Smooth muscle cell (in vitro differentiated cells): ENCODE data around the gene CRB1. TPM values are rescaled to one million over a fixed set of nuclear protein-coding genes. Genes with fewer than 3 reads are reported as not detected.

Source experiments
- DNase-seq: peaks from one replicate; lab custom pipeline; 2025; ENCODE audit not compliant: unreplicated experiment; lab: John Stamatoyannopoulos, UW
- H2AFZ ChIP-seq: fragments of 200-600 bp; sonication (generic); 2 replicates; pipeline ENCODE4 v1.6.0; 2016; ENCODE audit warnings: antibody characterized with exemption, low read depth, mild to moderate bottlenecking
- H3F3A ChIP-seq: fragments of 200-600 bp; sonication (generic); 2 replicates; pipeline ENCODE4 v1.6.0; 2017; ENCODE audit warnings: antibody characterized with exemption, low read depth
- H3K27ac ChIP-seq: fragments of 200-600 bp; sonication (generic); 2 replicates; pipeline ENCODE4 v1.5.1; 2016; ENCODE audit warnings: low read depth, mild to moderate bottlenecking
- H3K27me3 ChIP-seq: fragments of 200-600 bp; sonication (generic); 2 replicates; pipeline ENCODE4 v1.6.1; 2016; ENCODE audit warnings: low read depth, mild to moderate bottlenecking
- H3K36me3 ChIP-seq: fragments of 200-600 bp; sonication (generic); 2 replicates; pipeline ENCODE4 v1.5.1; 2016; ENCODE audit warnings: low read depth
- H3K4me1 ChIP-seq: fragments of 200-600 bp; sonication (generic); 2 replicates; pipeline ENCODE4 v1.5.1; 2016; ENCODE audit warnings: low read depth
- H3K4me2 ChIP-seq: fragments of 200-600 bp; sonication (generic); 2 replicates; pipeline ENCODE4 v1.6.0; 2016; ENCODE audit warnings: mild to moderate bottlenecking
- H3K4me3 ChIP-seq: fragments of 200-600 bp; sonication (generic); 2 replicates; pipeline ENCODE4 v1.5.1; 2016; ENCODE audit warnings: mild to moderate bottlenecking
- H3K79me2 ChIP-seq: fragments of 200-600 bp; sonication (generic); 2 replicates; pipeline ENCODE4 v1.6.0; 2016; ENCODE audit warnings: low read depth, mild to moderate bottlenecking
- H3K9ac ChIP-seq: fragments of 200-600 bp; sonication (generic); 2 replicates; pipeline ENCODE4 v1.6.0; 2016; ENCODE audit warnings: low read depth
- H3K9me3 ChIP-seq: fragments of 200-600 bp; sonication (generic); replicated peaks from 2 replicates; pipeline ENCODE4 v1.5.1; 2016; ENCODE audit warnings: low read depth
- H4K20me1 ChIP-seq: fragments of 200-600 bp; sonication (generic); 2 replicates; pipeline ENCODE4 v1.6.0; 2016; ENCODE audit warnings: low read depth
- CTCF ChIP-seq: fragments of 200-600 bp; sonication (generic); IDR thresholded peaks from 2 replicates; pipeline ENCODE4 v1.5.1; 2017; ENCODE audit warnings: borderline replicate concordance, mild to moderate bottlenecking, antibody characterized with exemption; ENCODE audit not compliant: insufficient read depth, poor library complexity, severe bottlenecking
- WGBS: methylation state at CpG from one replicate; pipeline ENCODE4 v1.1.7; 2016; ENCODE audit warnings: low lambda C conversion rate; 5-methylcytosine and 5-hydroxymethylcytosine counted together
- polyA plus RNA-seq: library from polyadenylated mRNA; unstranded; fragments of >200 nt; fragmentation: Nextera tagmentation; extraction: Ambion mirVana; gene quantifications from 2 replicates; pipeline ENCODE4 v1.2.1, GENCODE V29; 2016
- total RNA-seq: library from RNA; depleted of rRNA; stranded (reverse); fragments of >200 nt; gene quantifications from 2 replicates; pipeline ENCODE4 v1.2.3, GENCODE V29; 2014

Gene CRB1
- total and polyA plus RNA-seq, 2 experiments from 2014 or later = under 0.01 TPM; not detected in 1

- Histone ChIP-seq H3K9me3 (no peaks in the 10 kb centered on the region), H3K4me2 (no peak overlapping the region), H2AFZ (no peak overlapping the region), H4K20me1 (no peaks in the 10 kb centered on the region), H3K36me3 (no peaks in the 10 kb centered on the region), H3K4me1 (no peaks in the 10 kb centered on the region), H3F3A (no peaks in the 10 kb centered on the region), H3K79me2 (no peaks in the 10 kb centered on the region), H3K27me3 (no peaks in the 10 kb centered on the region), H3K27ac (no peak overlapping the region), H3K9ac (no peak overlapping the region), H3K4me3 (no peak overlapping the region)
- 75% methylated on average over 1 of the region's 1 CpG for WGBS
- no peak for DNase-seq
- no peak for TF ChIP-seq CTCF
These were observed 13.2 kb upstream of the CRB1 start for GRCh38 chr1:197254866-197255265.

GRCh38 chr1:197264936-197265567 is 3.0 kb upstream of the CRB1 start:
- no peak for DNase-seq
- Histone ChIP-seq H3K27ac (no peak overlapping the region), H3F3A (no peaks in the 10 kb centered on the region), H3K4me2 (no peak overlapping the region), H3K79me2 (no peaks in the 10 kb centered on the region), H4K20me1 (no peaks in the 10 kb centered on the region), H3K27me3 (no peaks in the 10 kb centered on the region), H3K4me3 (no peak overlapping the region), H3K36me3 (no peaks in the 10 kb centered on the region), H2AFZ (no peak overlapping the region), H3K4me1 (no peaks in the 10 kb centered on the region), H3K9me3 (no peaks in the 10 kb centered on the region), H3K9ac (no peak overlapping the region)
- TF ChIP-seq CTCF = no peak
- 92% methylated on average over 1 of the region's 1 CpG for WGBS

GRCh38 chr1:197269053-197269452 is 1.0 kb downstream of the CRB1 start:
- Histone ChIP-seq H3K4me1 (no peaks in the 10 kb centered on the region), H3K4me2 (no peak overlapping the region), H3K27ac (no peak overlapping the region), H4K20me1 (no peaks in the 10 kb centered on the region), H3F3A (no peaks in the 10 kb centered on the region), H3K9me3 (no peaks in the 10 kb centered on the region), H3K27me3 (peaks cover 5% of the 10 kb centered on the region), H3K36me3 (no peaks in the 10 kb centered on the region), H3K79me2 (no peaks in the 10 kb centered on the region), H2AFZ (no peak overlapping the region), H3K4me3 (no peak overlapping the region), H3K9ac (no peak overlapping the region)
- DNase-seq = no peak
- no peak for TF ChIP-seq CTCF
- WGBS = 60% methylated on average over 6 of the region's 6 CpGs

GRCh38 chr1:197272791-197273190 is 4.7 kb downstream of the CRB1 start:
- H3K4me1 ChIP-seq = no peaks in the 10 kb centered on the region

More at GRCh38 chr1:197272791-197273190, 4.7 kb downstream of the CRB1 start:
- no peaks in the 10 kb centered on the region for H3K79me2 ChIP-seq
- no peak overlapping the region for H3K9ac ChIP-seq
- no peaks in the 10 kb centered on the region for H3K9me3 ChIP-seq
- no peak for DNase-seq
- no peak for TF ChIP-seq CTCF
- no peak overlapping the region for H3K4me2 ChIP-seq
- H3K27me3 ChIP-seq = peaks cover 5% of the 10 kb centered on the region
- no peaks in the 10 kb centered on the region for H3F3A ChIP-seq
- no peaks in the 10 kb centered on the region for H3K36me3 ChIP-seq
- H2AFZ ChIP-seq = no peak overlapping the region
- H3K4me3 ChIP-seq = no peak overlapping the region
- no peaks in the 10 kb centered on the region for H4K20me1 ChIP-seq
- H3K27ac ChIP-seq = no peak overlapping the region
